ENCODE data around the gene CHAC2. TPM values are rescaled to one million over a fixed set of nuclear protein-coding genes. Genes with fewer than 3 reads are reported as not detected.

Gene CHAC2
- total and polyA plus RNA-seq, 2 experiments from 2014 or later: 2.1 to 3.8 TPM

- no peaks in the 10 kb centered on the region for H3K4me1 ChIP-seq (ENCODE audit: insufficient read depth)
Measured at GRCh38 chr2:53751728-53752127, 15.9 kb upstream of the CHAC2 start.

DNA sequence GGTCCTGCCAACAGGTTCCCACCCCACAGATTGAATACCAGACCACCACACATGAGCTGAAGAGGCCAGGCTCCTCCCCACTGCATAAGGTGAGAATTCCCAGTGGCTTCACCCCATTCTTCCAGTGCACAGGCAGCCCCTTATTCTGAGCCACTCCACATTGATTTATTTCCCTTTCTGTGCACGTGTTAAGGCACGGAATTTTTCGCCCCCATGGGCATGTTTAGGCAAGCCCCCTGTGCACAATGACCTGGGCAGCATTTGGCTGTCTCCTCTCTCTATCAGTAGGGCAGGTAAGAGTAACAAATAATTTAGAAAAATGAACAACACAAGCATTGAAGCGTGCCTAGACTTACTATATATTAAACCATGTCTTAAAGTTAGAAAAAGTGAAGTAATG lies 15.2 kb upstream of the CHAC2 start:
- Histone ChIP-seq H3K4me2 (no peak overlapping the region), H3K9me2 (replicated peaks; ENCODE audit: insufficient read depth) (no peaks in the 10 kb centered on the region), H3K36me3 (replicated peaks; ENCODE audit: insufficient read depth, low read depth) (no peaks in the 10 kb centered on the region), H3K9me3 (ENCODE audit: low read depth) (no peaks in the 10 kb centered on the region), H4K20me1 (ENCODE audit: insufficient read depth, poor library complexity, severe bottlenecking) (no peaks in the 10 kb centered on the region), H3K27ac (no peak overlapping the region), H3K4me3 (no peak overlapping the region), H3K79me2 (no peaks in the 10 kb centered on the region), H3K4me1 (ENCODE audit: insufficient read depth) (no peaks in the 10 kb centered on the region), H2AFZ (no peak overlapping the region), H3K27me3 (no peaks in the 10 kb centered on the region)
- no peak for DNase-seq (ENCODE audit: low spot score)
- TF ChIP-seq CTCF (IDR thresholded peaks at IDR 0.05; ENCODE audit: poor library complexity) (no peak), EZH2 (IDR thresholded peaks at IDR 0.05; ENCODE audit: borderline replicate concordance) (no peak), EZH2phosphoT487 (IDR thresholded peaks at IDR 0.05; ENCODE audit: low read depth, severe bottlenecking, unreplicated experiment) (no peak)
- WGBS (ENCODE audit: low lambda C conversion rate, missing lambda C conversion rate): 84% methylated on average over 4 of the region's 4 CpGs

More at GRCh38 chr2:53751728-53752127, 15.9 kb upstream of the CHAC2 start:
- no peaks in the 10 kb centered on the region for H3K36me3 ChIP-seq (replicated peaks; ENCODE audit: insufficient read depth, low read depth)
- no peaks in the 10 kb centered on the region for H4K20me1 ChIP-seq (ENCODE audit: insufficient read depth, poor library complexity, severe bottlenecking)
- no peaks in the 10 kb centered on the region for H3K9me3 ChIP-seq (ENCODE audit: low read depth)
- TF ChIP-seq EZH2phosphoT487 (IDR thresholded peaks at IDR 0.05; ENCODE audit: low read depth, severe bottlenecking, unreplicated experiment): no peak
- TF ChIP-seq CTCF (IDR thresholded peaks at IDR 0.05; ENCODE audit: poor library complexity): no peak
- no peak for TF ChIP-seq EZH2 (IDR thresholded peaks at IDR 0.05; ENCODE audit: borderline replicate concordance)
- DNase-seq (ENCODE audit: low spot score): no peak
- WGBS (ENCODE audit: low lambda C conversion rate, missing lambda C conversion rate): 94% methylated on average over 1 of the region's 1 CpG
- no peaks in the 10 kb centered on the region for H3K79me2 ChIP-seq
- H2AFZ ChIP-seq: no peak overlapping the region
- no peak overlapping the region for H3K4me3 ChIP-seq
- H3K4me2 ChIP-seq: no peak overlapping the region
- no peak overlapping the region for H3K27ac ChIP-seq
- no peaks in the 10 kb centered on the region for H3K27me3 ChIP-seq
- no peaks in the 10 kb centered on the region for H3K9me2 ChIP-seq (replicated peaks; ENCODE audit: insufficient read depth)

- Histone ChIP-seq H3K27me3 (no peaks in the 10 kb centered on the region), H3K4me3 (no peak overlapping the region), H4K20me1 (ENCODE audit: insufficient read depth, poor library complexity, severe bottlenecking) (no peaks in the 10 kb centered on the region), H3K4me1 (ENCODE audit: insufficient read depth) (no peaks in the 10 kb centered on the region), H3K9me3 (ENCODE audit: low read depth) (no peaks in the 10 kb centered on the region), H3K9me2 (replicated peaks; ENCODE audit: insufficient read depth) (no peaks in the 10 kb centered on the region), H3K36me3 (replicated peaks; ENCODE audit: insufficient read depth, low read depth) (no peaks in the 10 kb centered on the region), H2AFZ (no peak overlapping the region), H3K79me2 (no peaks in the 10 kb centered on the region), H3K27ac (no peak overlapping the region), H3K4me2 (no peak overlapping the region)
- no peak for DNase-seq (ENCODE audit: low spot score)
- TF ChIP-seq CTCF (IDR thresholded peaks at IDR 0.05; ENCODE audit: poor library complexity) (no peak), EZH2phosphoT487 (IDR thresholded peaks at IDR 0.05; ENCODE audit: low read depth, severe bottlenecking, unreplicated experiment) (no peak), EZH2 (IDR thresholded peaks at IDR 0.05; ENCODE audit: borderline replicate concordance) (no peak)
Measured at GRCh38 chr2:53753041-53753440, 14.6 kb upstream of the CHAC2 start.

GRCh38 chr2:53755121-53755520 lies 12.5 kb upstream of the CHAC2 start:
- 93% methylated on average over 2 of the region's 2 CpGs for WGBS (ENCODE audit: low lambda C conversion rate, missing lambda C conversion rate)
- TF ChIP-seq EZH2 (IDR thresholded peaks at IDR 0.05; ENCODE audit: borderline replicate concordance) (no peak), CTCF (IDR thresholded peaks at IDR 0.05; ENCODE audit: poor library complexity) (no peak), EZH2phosphoT487 (IDR thresholded peaks at IDR 0.05; ENCODE audit: low read depth, severe bottlenecking, unreplicated experiment) (no peak)
- no peaks in the 10 kb centered on the region for H4K20me1 ChIP-seq (ENCODE audit: insufficient read depth, poor library complexity, severe bottlenecking)
- no peaks in the 10 kb centered on the region for H3K27me3 ChIP-seq
- no peaks in the 10 kb centered on the region for H3K4me1 ChIP-seq (ENCODE audit: insufficient read depth)
- DNase-seq (ENCODE audit: low spot score): no peak
- no peak overlapping the region for H3K4me2 ChIP-seq
- H2AFZ ChIP-seq: no peak overlapping the region
- no peaks in the 10 kb centered on the region for H3K36me3 ChIP-seq (replicated peaks; ENCODE audit: insufficient read depth, low read depth)
- no peaks in the 10 kb centered on the region for H3K9me2 ChIP-seq (replicated peaks; ENCODE audit: insufficient read depth)
- H3K27ac ChIP-seq: no peak overlapping the region
- no peaks in the 10 kb centered on the region for H3K79me2 ChIP-seq
- H3K4me3 ChIP-seq: no peak overlapping the region
- no peaks in the 10 kb centered on the region for H3K9me3 ChIP-seq (ENCODE audit: low read depth)

All from hepatocyte (in vitro differentiated cells).